GM10847 (cell line): ENCODE results near the gene LTBP1.

ENCODE experiments used
- POLR2A ChIP-seq: IDR thresholded peaks from 2 replicates; pipeline ENCODE4 v1.6.1; 2011; ENCODE audit not compliant: insufficient read length; ENCODE audit errors: extremely low read depth

The LTBP1 gene

DNA sequence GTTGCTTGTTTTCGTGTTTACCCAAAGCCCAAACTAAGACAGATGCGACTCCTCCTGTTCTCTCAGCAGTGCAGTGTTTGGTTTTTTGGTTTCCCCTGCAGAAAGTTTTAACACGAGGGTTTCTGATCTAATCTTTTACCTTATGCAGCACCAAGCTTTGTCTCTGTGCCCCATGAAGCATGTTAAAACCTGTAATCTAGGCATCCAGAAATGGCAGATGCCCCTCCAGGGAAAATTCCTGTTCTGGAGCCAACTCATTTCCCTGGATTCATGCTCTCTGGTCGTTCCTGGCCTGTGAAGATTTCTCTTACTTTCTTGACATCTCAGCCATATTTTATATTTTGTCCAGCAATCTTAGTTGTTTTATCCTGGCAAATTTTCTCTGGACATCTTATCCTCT lies 91.5 kb downstream of the LTBP1 start:
- no peak for TF ChIP-seq POLR2A

DNA sequence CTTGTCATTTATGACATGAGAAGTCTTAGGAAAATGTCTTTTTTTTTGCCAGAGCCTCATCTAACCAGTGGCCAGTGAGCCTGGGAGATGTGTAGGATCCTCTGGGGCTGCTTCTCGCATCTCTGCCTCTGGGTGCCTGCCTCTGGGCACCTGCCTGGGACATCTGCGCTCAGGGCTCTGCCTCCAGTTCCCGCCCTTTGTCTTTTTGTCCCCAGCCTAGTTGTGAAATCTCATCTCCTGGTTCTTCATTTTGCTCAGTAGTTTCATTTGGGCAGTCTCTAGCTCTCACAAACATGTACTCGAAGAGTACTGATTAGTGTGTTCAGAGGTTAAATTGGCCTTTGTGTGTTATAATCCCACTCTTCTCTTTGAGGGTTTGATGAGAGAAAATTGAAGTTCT lies 92.0 kb downstream of the LTBP1 start:
- no peak for TF ChIP-seq POLR2A

DNA sequence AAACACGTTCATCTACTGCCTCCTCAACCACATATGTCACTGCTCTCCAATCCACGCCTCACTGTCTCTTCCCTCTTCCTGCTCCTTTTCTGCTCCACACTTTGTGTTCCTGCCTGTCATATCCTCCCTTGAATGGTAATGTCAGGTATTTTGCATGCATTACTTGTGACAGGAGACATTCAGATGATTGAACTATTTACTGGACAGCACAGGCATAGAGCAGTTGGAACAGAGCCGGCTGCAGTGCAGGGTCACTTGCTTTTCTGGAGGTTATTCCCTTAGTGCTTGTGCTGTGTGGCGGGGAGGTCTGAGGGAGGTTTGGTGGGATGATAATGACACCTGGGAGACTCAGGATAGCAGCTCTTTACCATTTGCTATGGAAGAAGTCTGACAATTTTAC lies 93.8 kb downstream of the LTBP1 start:
- TF ChIP-seq POLR2A, result no peak

DNA sequence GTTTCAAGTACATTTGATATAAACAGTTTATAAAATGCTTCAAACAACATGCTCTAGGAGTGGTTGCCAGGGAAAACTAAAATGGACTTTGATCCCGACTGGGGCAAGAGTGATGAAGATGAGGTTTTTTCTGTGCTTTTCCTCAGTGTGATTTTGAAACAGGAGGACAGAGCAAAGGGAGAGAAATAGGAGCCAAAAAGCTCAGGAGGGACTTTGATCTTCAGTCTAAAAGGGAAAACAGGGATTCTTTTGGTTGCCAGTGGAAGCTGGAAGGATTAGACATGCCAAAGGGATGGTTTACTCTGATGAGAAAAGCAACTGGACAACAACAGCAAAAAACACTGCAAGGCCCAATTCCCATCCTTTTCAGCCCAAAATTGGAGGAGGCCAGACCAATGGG lies 95.5 kb downstream of the LTBP1 start:
- no peak for TF ChIP-seq POLR2A

DNA sequence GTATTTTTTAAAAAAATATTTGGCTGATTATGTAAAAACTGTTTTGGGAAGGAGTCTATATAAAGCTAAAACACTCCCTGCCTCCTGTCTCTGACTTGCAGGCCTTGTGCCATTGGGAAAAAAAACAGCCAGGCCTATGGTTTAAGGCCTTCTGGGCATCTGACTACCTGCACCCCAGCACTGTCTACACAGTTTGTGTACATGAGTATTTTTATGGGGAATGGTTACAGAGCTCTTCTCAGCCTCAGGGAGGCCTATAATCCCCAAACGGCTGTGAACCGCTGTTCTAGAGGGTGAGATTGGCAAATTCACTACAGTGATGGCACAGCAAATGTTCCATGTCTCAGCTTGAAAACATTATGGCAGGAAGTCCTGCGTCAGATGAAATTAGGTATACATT lies 96.1 kb downstream of the LTBP1 start:
- TF ChIP-seq POLR2A, result no peak

DNA sequence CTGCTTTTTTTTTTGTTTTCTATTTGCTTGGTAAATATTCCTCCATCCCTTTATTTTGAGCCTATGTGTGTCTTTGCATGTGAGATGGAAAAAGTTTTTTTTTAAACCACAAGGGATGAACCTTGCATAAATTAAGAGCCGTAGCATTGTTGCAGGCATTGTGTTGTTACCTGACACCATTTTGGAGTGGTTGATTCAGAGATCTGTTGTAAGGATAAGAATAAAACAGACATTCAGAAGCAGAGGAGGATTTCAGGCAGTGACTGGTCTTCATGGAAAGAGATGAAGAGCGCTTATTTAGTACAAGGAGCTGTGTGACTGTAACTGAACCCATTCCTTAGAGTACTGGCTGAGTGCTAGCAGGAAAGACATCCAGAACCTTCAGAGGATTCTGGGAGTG lies 101.2 kb downstream of the LTBP1 start:
- TF ChIP-seq POLR2A, result no peak

DNA sequence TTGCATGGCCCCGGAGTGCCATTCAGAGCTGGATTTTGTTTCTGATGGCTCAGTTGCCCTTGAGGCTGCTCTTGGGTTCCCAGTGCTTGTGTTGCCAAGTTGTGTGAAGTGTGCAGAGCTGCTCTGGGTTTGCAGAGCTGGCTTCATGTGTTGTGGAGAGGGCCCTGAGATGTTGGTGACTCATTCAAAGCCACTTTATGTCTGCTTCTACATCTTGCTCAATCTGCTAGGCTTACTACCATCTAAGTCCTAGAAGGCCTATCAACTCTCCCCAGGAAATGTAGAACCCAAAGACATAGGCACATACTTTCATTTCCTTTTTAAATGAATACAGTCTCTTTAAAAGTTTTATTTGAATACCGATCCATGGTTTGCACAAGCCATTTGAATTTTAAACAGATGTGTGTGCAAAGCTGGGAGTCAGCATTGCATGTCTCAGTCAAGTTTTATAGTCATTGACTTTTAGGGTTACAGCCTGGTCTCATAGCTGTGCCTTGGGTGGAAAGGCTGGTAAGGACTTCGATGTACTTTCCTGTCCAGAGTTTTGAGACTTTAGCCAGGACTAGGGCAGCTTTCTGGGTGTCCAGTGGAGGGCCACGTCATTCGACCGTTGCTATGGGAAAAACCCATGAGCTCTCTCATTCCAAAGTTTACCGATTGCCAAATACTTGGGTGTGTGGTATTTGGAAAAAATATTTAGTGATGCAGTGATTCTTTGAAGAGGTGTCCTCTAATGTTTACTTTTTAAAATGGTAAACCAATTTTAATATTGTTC lies 105.0 kb downstream of the LTBP1 start:
- TF ChIP-seq POLR2A, result no peak

DNA sequence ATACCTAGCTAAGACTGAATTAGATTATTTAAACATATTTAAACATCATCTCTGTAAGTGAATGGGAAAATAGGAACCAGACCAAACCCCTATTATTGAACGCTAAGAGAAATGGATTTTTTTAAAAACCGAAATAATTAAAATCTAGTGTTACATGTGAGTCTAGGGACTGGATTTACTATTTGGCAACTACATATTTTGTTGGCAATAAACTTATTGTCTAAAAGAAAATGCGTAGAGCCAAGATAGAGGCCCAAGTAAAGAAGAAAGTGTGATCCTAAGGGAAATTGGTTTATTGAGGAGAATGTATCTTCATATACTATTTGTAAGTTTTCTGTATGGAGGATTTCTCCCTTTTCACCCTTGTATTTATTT lies 105.6 kb downstream of the LTBP1 start:
- no peak for TF ChIP-seq POLR2A

DNA sequence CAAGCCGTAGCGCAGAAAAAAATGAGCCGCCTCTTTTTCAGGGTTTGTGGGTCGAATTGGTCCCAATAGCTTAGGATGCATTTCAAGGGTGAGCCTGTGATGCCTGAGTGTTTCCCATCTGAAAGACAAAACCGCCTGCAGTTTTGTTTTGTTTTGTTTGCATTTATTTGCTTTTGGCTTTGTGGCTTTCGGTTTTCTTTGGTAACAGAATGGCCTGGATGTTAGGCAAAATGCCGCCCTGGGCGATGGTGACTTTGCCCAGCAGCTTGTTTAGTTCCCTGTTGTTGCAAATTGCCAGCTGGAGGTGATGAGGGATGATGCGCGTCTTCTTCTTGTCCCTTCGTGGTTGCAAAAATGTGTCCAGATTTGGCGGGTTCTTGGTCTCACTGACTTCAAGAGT lies 109.4 kb downstream of the LTBP1 start:
- TF ChIP-seq POLR2A, result no peak

DNA sequence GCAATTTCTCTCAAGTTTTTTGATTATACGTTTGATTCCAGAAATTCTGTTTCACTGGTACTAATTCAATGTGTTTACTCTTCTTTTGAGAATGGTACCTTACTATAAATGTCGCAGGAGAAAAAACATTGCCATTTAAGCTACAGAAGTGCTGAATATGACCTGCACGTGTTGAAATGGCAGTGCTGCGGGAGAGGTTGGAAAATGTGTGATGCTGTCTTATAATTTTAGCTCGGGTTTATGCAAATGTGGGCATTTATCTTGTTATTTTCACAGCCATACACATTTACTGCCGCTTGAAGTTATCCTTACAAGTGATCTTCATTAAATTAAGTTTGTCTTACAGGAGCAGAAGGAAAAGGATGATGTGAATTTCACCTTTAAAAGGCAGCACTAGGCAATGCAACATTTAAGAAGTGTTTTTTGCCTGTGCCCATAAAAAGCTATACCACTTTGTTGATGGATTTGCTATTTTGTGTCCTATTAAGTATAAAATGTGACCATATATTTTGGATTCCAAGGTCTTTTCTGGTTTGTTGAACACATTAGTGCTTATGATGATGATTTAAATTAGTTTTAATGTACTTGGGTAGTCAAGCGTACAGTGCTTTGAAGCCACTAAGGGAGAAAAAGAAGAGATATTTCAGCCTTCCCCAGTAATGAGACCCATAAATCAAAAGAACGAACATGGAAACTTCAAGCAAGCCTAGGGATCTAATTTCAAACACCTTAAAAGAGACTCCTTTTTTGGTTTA lies 112.1 kb downstream of the LTBP1 start:
- no peak for TF ChIP-seq POLR2A

DNA sequence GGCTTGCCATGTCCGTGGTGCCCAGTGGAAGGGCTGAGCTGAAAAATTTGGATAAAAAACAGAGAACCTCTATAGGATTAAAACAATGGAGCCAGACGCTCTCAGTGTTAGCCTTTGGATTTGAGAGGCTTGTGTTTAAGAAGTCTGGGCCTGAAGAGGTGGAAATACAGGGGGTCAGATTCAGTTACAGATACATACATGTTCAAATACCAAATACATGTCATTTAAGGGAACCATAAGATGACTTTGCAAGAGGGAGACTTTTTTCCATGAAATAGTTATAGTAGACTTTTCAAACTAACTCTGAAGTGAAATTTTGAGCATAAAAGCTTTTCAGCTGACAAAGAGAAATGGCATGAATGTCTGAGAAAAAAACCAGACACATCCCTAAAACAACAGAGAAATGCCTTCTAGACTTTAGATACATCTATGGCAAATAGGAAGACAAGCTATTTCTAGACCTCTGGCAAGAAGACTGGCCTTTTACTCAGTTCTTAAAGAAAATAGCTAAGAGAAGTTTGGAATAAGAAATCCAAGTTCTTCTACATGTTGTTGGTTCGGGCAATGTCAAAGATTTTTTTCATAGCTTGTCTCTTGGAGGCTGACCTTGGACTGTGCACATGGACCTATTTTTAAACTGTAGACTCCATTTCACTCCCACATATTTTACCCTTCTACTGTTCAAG lies 112.9 kb downstream of the LTBP1 start:
- no peak for TF ChIP-seq POLR2A

DNA sequence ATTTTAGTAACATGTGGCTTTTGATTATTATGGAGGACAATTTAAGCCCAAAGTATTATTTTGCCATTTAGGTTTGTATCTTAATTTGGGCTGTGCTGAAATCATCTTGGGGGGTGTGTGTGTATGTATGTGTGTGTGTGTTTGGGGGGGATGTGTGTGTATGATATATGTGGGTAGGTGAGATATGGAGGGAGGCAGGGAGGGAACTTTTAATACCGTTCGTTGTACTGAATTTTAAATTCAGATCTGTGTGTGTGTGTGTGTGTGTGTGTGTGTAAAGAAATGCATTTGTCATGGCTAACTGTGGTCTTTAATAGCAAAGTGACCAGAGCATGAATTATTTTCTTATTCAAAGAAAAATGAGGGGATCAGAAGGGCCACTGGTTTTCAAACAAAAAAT lies 113.7 kb downstream of the LTBP1 start:
- TF ChIP-seq POLR2A, result no peak

DNA sequence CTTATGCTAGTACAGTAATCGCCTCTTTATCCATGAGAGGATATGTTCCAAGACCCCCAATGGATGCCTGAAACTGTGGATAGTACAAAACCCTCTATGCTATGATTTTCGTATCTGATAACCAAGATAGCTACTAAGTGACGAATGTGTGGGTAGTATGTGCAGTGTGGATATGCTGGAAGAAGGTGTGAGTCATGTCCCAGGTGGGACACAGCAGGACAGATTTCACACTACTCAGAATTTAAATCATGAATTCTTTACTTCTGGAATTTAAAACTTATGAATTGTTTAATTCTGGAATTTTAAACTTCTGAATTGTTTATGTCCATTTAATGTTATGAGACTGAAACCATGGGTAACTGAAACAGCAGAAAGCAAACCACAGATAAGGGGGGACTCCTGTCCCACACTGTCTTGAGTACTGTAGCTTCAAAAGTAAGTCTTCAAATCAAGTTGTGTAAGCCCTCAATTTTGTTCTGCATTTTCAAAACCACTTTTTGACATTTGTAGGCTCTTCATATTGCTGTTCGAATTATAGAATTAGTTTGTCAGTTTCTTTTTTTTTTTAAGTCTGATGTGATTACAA lies 116.0 kb downstream of the LTBP1 start:
- TF ChIP-seq POLR2A, result no peak

DNA sequence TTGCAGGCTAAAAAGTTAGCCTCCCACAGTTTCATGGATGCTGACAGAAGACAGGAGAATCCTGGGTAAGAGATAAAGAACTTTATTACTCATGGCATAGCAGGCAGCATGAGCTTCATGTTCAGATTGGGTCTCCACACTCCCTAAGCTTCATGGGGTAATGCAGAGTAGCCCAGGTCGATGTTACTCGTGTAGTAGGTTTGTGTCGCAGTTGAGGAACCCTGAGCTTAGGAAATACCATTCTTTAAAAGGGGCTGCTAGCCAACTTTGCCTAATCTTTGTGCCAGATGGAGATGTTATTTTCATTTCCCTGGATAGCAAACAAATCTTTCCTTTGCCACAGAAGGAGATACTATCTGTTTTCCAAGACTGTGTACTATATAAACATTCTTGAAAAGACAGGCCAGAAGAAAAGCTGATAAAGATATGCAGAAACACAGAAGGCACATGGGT lies 117.6 kb downstream of the LTBP1 start:
- no peak for TF ChIP-seq POLR2A

DNA sequence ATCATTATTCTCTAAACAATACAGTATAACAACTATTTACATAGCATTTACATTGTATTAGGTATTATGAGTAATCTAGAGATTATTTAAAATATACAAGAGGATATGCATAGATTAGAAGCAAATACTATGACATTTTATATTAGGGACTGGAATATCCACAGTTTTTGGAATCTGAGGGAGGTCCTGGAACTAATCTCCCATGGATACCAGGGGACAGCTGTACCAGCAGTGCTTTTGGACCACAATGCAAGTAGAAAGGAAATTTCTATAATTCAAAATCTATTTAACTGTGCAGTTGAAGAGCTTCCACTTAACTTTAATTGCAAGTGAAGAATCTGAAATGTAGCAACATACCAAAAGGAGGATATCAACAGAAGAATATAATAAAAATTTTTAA lies 120.8 kb downstream of the LTBP1 start:
- no peak for TF ChIP-seq POLR2A

DNA sequence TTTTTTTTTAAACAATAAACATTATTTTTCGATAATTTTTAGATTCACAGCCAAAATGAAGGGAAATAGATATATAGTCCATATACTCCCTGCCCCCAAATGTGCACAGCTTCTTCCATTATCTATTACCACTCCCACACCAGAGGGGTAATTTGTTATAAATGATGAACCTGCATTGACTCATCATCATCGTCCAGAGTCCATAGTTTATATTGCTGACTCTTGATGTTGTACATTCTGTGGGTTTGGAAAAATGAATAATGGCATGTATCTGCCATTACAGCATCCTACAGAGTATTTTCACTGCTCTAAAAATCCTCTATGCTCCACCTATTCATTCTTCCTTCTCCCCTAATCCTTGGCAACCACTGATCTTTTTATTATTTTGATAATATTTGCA lies 121.5 kb downstream of the LTBP1 start:
- no peak for TF ChIP-seq POLR2A
